Measurements from ENCODE around the gene GP5.
A peak's percentile ranks its signal among the peaks of the same experiment; 100 is the strongest.

Gene GP5

DNA sequence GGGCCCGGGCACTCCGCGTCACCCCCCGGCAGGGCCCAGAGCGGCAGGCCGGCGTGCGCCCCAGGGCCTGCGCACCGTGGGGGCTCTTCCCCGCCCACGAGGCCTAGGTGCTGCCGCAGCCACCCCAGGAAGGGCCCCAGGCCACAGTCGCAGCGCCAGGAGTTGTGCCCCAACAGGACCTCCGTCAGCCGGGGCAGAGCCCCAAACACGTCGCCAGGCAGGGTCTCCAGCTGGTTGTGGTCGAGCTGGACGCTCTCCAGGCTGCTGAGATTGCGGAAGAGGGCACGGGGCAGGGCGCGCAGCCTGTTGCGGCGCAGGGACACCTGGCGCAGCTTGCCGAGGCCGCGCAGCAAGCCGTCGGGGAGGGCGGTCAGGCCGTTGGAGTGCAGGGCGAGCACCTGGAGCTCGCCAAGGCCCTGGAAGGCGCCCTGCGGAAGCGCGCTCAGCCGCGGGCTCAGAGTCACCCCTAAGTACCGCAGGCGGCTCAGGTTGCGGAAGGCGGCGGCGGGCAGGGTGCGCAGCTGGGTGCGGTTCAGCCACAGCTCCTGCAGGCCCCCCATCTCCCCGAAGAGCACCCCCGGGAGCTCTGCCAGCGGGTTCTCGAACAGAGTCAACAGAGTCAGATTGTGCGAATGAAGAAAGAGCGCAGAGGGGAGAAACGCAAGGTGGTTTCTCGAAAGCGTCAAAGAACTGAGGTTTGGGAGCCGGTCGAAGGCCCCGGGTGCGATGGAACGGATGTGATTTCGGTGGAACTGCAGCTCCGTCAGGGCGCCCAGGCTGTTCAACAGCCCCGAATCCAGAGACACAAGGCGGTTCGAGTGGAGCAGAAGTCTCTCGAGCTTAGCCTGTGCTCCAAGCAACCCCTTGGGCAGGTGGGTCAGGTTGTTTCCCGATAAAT, 2.0 kb downstream of the GP5 start:
- DNase-seq (ENCODE audit: low read depth), result no peak

DNA sequence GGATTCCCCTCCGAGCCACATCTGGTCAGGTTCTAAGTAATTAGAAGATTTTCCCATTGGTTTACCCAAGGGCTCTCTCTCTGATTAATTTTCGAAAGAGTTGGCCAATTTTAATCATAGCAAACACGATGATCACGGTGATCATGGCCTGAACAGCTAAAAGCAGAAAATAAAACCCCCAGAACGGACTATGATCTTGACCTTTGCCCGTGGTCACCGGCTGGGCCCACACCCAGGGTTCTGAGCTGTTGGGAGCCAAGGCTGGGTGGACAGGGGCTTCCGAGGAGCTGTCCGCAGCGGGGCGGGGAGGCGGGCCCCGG, 2.6 kb downstream of the GP5 start:
- no peak for DNase-seq (ENCODE audit: low read depth)

DNA sequence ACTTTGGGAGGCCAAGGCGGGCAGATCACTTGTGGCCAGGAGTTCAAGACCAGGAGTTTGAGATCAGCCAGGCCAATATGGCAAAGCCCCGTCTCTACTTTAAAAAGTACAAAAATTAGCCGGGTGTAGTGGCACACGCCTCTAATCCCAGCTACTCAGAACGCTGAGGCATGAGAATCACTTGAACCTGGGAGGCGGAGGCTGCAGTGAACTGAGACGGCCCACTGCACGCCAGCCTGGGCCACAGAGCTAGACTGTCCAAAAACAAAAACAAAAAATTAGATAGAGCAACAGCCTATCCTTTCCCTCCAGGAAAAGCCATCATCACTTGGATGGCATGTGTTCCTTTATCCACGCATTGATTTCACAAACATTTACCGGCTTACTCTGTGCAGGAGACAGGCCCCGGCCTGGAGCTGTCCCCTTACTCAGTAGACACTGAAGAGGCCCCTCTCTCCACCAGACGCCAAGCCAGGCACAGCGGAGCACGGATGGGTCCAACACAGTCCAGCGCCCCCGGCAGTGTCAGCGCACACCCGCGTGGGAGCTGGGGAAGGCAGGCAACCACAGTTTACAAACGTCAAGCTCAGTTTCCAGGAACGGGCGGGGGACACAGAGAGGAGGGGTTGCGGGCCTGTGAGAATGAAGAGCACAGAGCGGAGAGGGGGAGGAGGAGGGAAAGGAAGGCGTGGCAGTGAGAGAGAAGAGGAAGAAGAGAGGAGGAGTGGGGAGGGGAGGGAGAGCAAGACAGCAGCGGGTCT, 3.1 kb downstream of the GP5 start:
- peak; percentile 34 for DNase-seq (ENCODE audit: low read depth)

DNA sequence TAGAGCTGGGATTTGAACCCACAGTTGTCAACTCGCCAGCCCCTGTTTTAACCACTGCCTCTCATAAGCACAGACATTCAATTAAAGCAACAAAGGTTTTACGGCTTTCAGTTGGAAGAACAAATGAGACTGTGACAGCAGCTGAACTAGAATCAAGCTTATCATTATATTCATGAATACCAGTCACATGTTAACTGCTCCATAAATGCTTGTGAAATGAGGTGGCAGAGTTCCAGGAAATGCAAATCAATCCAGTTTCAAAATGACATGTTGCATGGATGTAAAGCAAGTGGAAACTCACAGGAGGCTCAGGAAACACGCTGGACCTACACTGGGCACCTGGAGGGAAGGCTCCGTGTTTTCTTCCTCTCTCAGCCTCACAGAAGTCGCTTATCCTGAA, 3.9 kb downstream of the GP5 start:
- peak; percentile 35 for DNase-seq (ENCODE audit: low read depth)

DNA sequence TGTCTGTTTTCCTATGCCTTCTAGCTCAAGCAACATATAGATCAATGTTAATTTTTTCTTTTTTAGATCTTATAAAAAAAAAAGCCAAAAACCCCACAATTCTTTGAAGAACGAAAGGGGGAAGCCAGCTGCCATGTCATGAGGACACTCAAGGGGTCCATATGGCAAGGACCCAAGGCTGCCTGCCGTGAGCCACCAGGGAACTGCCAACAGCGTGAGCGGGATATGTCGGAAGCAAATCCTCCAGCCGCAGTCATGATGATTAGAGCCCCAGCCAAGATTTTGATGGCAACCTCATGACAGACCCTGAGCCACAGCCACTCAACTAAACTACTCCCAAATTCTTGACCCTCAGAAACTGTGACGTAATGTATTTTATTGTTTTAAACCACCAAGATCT, 6.5 kb downstream of the GP5 start:
- no peak for DNase-seq (ENCODE audit: low read depth)

DNA sequence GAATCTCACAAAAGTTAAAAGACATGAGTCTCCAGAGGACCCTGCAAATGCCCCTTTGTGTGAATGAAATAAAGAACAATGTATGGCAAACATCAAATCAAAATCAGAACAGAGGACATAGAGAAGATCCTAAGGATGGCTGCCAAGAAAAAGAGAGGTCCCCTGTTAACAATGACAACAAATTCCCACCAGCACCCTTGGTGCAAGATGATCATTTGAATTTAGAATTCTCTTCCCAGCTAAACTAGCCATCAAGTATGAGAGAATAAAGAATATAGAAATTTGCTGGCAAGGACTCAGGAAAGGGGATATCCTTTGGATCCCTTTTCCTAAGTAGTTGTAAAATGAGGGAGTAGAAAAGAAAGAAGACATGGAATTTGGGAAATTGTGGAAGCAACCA, 8.2 kb downstream of the GP5 start:
- DNase-seq (ENCODE audit: low read depth), result no peak

DNA sequence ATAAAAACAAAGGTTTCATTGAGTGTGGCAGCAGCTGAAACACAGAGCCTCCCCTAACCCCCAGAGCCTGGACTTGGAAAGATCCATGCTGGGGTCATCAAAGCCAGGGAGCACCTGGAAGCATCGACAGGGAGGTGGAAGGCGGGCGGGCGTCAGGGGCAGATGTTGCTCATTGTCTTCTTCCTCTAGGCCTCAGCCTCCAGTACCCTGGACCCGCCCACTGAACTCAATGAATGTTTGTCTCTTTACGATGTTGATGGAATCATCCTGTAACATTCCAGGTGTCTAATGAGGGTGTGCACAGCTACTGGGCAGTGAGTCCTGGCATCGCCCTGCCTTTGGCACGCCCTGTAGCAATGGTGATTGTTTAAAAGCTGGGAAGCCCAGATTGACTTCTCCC, 9.8 kb downstream of the GP5 start:
- no peak for DNase-seq (ENCODE audit: low read depth)

DNA sequence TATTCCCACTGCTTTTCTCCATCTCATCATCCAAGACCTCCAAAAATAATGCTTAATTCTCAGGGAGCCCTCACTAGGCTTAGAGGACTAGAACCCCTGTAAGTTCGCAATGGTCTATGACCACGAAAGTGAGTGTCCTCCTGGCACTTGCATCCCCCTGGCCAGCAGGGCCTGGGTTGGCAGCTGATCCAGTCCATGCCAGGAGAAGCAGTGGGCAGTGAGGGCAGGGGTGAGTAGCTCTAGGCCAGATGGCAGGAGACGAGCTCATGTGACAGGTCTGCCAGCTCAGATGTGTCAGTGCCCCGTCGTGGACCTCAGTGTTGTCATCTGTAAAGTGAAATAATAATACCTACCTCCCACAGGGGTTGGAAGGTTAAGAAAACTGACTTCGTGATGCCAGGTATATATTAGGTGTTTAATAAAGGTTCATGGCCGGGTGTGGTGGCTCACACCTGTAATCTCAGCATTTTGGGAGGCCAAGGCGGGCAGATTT, 11.1 kb downstream of the GP5 start:
- no peak for DNase-seq (ENCODE audit: low read depth)

DNA sequence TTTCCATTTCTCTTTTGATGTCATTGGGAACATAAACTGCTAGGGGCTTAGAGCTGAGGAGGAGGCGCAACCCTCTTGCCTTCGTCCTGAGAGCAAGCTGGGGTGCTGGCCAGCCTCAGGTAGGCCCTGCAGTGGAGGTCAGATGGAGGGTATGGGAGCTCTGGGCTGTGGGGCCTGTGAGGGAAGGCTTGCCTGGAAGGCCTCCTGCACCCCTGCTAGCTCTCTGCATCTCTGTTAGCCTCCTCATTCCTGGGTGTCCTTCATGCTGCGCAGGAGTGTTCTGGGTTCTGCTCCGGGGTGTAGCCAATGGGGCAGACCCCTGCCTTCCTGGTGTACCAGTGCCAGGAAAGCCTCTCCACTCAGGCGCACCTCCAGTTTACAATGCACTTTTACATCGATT, 11.8 kb downstream of the GP5 start:
- no peak for DNase-seq (ENCODE audit: low read depth)

DNA sequence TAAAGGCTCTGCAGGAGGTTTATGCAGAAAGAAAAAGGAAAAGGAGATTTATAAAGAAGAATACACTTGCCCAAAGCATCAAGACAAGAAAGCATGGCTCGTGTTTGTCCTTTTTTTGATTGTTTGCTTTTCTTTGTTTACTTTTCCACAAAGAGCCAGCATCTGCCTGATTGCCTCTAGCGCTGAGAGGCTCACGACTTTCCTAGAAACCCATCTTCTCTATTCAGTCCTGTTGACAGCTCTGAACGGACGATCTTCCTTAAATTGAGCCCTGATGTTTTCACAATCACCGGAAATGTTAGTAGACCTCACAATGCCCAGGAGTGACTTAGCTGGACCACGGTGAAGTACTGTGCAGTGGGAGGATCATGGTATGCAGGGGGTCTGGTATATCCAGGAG, 12.4 kb downstream of the GP5 start:
- no peak for DNase-seq (ENCODE audit: low read depth)

DNA sequence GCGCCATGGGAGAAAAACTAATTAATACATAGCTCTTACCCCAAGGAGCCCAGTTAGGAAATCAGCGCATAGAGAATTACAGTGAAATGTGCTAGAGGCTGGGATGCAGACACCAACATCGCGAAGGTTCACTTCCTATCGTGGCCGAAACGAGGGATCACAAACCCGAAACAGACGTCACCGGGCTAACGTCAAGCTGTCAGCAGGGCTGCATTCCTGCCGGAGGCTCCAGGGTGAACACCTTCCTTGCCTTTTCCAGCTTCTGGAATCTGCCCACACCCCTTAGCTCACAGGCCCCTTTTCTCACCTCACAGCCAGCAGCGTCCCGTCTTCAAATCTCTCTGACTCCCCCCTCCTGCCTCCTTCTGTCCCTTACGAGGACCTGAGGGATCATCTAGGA, 13.0 kb downstream of the GP5 start:
- no peak for DNase-seq (ENCODE audit: low read depth)

DNA sequence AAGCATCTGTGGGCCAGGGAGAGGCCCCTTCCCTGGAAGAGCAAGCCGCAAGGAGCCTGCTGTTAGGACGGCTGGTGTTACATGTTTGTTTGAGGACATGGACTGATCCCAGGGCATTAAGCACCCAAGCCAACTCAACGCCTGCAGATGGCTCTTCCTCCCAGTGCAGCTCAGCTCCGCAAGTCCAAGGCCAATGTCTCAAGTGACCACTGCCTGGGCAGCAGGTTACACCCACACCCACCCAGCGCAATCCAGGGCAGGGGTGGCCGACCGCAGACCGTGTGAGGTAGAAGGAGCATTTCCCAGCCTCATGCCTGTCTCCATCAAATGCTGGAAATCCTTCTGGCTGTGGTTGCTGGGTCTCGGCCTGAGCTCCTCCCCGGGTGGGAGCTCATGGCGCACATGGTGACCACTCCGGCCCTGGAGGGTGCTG, 14.5 kb downstream of the GP5 start:
- DNase-seq (ENCODE audit: low read depth), result no peak

DNA sequence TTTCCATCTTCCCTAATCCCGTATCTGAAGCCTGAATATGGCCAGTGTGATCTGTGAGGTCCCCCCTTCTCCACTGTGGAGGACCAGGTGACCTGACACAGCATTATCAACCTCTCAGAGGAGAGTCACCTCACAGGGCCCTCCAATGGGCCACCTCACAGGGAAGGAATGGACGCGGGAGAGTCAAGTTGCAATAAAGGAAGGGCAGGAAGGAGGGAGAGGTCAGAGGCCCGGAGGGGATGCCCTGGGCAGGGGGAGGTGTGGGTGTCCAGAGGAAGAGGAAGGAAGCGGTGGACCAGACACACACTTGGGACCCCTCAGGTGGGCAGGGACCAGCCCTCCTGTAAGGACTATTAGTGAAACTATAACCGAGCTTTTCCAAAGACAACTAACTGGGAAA, 14.9 kb downstream of the GP5 start:
- DNase-seq (ENCODE audit: low read depth), result no peak

DNA sequence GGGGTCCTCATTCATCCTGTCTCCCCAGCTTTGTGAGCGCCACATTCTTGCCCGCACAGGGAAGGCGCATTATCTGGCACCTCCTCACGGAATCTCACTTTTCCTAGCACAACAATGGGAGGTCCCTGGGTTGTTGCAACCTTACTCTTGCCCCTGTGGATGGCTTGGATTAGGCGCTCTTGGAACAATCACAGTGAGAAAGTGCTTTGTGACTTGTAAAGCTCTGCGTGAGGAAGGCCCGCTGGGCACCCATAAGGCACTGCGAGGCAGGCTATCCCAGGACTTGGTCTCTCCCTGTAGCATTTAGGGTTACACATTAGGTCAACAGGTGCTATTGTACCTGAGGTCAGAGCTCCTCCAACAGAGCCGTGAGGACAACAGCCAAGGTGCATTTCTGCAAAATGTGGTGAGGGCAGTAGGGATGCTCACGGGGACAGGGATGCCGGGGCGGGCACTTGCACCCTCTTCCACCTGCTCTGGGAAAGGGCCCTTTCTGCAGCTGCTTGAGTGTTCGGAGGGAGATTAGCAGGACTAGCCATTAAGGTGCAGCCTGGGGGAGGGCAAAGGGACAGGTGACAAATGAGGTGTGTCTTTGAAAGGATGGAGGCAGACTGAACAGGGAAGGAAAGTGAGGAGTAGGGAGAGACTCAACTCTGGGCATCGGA, 15.7 kb downstream of the GP5 start:
- DNase-seq (ENCODE audit: low read depth), result no peak

DNA sequence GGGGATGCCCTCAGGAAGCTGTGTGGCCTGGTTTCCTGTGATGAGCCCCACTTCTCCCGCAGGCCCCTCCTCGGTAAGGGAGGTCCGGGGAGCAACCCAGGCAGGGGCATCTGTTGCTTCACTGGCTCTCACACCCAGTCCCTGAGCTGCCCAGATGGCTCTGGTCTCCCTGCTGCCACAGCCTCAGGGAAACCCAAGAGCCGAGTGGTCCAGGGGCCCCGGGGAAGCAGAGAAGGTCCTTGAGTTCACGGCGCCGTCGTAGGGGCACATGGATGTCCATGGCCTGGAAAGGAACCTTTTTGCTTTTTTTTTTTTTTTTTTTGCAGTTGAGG, 16.2 kb downstream of the GP5 start:
- no peak for DNase-seq (ENCODE audit: low read depth)

DNA sequence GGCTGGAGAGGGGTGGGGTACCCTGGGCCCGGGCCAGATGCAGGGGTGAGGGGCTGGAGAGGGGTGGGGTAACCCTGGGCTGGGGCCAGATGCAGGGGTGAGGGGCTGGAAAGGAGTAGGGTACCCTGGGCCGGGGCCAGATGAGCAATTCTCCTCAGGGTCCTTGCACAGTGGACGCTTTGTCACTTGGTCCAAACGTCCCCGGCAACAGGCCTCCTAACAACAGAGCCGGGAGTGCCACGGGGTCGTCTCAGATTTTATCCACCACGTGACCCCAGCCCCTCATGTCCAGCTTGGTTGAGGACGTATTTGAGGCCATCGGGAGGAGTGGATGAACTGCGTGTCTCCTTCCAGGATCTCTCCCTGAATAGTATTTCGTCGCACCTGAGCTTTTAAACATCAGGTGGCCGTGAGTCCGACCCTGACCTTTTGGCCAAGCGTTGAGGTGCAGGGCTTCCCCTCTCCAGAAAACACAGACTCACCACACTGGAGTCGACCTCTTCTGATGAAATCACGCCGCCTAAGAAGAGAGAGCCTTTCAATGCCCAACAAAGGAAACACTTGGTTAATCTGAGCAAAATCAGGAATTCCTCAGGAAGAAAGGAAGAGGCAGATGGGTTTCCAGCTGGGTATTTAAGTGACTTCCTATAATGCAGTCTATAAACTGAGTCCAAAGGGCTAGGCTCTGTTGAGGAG, 16.7 kb downstream of the GP5 start:
- no peak for DNase-seq (ENCODE audit: low read depth)

DNA sequence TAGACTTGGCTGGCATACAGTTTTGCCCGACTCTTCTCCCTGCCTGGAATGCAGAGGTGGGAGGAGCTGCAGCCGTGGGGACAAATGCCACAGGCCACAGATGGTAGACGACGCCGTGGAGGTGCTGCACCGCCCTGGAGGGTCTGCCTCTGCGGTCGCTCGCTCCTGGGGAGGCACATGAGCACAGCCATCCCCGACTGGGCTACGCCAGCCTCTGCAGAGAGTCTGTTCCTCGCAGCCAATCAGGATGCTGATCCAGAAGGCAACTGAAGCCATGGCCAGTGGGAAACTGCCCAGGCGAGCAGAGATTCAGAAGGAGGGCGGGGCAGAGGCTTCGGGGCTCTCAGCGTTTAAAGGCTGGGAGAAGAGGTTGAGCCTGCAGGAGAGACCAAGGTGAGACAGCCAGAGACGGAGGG, 17.6 kb downstream of the GP5 start:
- DNase-seq (ENCODE audit: low read depth), result no peak

DNA sequence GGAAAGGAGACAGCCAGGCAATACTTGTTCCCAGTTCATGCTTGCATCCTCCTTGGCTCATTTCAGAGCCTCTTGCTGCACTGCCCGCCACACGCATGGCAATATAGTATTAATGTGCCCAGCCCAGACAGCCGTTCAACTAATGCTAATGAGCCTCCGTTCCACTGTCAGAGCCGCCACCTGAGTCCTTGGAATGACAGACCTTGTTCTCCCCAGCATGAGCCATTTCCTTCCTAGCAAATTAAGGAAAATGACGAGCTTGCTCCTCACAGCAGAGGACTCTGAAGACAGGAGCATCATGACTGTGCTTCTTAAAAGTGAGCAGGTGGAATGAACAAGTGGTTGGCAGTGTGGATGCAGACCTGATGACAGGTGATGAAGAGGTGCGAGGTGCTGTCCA, 18.7 kb downstream of the GP5 start:
- DNase-seq (ENCODE audit: low read depth), result no peak

DNA sequence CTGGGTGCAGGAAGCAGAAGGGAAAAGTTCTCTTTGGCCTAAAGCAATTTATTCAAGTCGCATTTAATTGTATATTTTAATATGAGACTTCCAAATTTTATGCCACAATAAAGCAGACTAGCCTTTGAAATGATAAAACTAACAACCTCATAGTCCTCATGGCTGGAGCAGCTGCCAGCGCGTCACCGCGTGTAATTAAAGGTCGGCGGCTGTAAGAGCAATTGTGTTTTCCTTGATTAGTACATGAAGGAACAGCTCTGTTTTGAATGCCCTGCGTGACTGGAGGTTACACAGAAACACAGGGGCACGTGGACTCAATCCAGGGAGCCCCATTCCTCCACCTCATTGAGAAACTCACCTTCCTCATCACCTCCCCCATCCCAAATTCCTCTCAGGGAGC, 19.4 kb downstream of the GP5 start:
- DNase-seq (ENCODE audit: low read depth), result no peak

DNA sequence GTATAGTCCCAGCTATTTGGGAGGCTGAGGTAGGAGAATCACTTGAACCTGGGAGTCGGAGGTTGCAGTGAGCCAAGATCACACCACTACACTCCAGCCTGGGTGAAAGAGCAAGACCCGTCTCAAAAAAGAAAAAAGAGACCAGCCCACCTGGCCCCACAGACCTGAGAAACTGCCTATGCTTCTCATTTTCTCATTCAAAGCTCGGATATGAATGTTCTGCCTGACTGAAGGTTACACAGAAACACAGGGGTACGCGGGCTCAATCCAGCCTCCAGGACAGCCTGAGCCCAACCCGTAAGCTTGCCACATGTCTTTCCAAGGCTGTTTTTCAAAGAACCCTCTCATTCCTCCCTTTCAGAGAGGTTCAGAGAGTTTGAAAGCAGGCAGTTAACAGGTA, 19.8 kb downstream of the GP5 start:
- DNase-seq (ENCODE audit: low read depth), result no peak

DNA sequence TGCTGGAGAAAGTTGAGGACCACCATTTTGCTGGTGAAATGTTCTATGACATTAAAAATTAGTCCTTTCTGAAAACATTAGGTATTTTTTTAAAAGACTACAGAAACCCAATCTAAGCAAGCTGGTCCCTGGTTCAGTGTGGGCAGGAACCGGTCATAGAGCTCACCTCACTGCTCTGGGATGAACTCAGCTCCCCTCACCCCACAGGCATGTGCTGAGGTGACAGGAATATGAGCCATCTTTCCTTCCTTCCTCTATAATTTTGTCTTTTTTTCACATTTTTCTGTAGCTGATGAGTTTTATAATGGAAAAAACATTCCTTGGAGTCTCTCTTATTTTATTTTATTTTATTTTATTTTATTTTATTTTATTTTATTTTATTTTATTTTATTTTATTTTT, 21.4 kb downstream of the GP5 start:
- no peak for DNase-seq (ENCODE audit: low read depth)

DNA sequence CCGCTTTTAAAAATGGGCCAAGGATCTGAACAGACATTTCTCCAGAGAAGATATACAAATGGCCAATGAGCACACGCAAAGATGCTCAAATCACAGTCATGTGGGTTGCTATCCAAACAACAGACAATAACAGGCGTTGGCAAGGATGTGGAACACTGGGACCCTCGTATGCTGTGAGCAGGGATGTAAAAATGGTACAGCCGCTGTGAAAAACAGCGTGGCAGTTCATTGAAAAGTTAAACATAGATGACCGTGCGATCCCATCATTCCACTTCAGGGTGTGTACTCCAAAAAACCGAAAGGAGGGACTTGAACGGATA, 22.9 kb downstream of the GP5 start:
- no peak for DNase-seq (ENCODE audit: low read depth)
